HG03108 (cell line): ENCODE measurements around the gene CIDEB.

ENCODE experiments used
- ATAC-seq: cut with Tn5 transposase; IDR thresholded peaks from one replicate; pipeline ENCODE4 v1.9.1; 2021; ENCODE audit warnings: moderate library complexity; ENCODE audit not compliant: unreplicated experiment

CIDEB gene

GRCh38 chr14:24255931-24256711, 51.7 kb downstream of the CIDEB start:
- ATAC-seq = no peak

GRCh38 chr14:24255438-24255837, 52.3 kb downstream of the CIDEB start:
- ATAC-seq = no peak
